ENCODE data around the gene SHANK1.

- TF ChIP-seq CTCF (IDR thresholded peaks at IDR 0.05) (no peak), POLR2A (IDR thresholded peaks at IDR 0.05) (no peak), EP300 (IDR thresholded peaks at IDR 0.05) (no peak)
Observed at GRCh38 chr19:50739132-50739913, 19.7 kb upstream of the SHANK1 start.
